HL-60 (cell line): ENCODE measurements around the gene FOXF1.

Experiments
- DNase-seq, 2 experiments: peaks; one replicate each; pipeline ENCODE4 v3.0.0-alpha.2; 2010 to 2020; ENCODE audit warnings: low read depth in 1 of 2, low spot score in 1 of 2
- H3K27ac ChIP-seq: fragments of 250-450 bp; sonication (Bioruptor Pico); replicated peaks from 2 replicates; pipeline ENCODE4 v1.5.1; 2020; ENCODE audit warnings: mild to moderate bottlenecking, moderate library complexity
- H3K27me3 ChIP-seq: fragments of 250-450 bp; sonication (Bioruptor Pico); 2 replicates; pipeline ENCODE4 v1.5.1; 2021; ENCODE audit warnings: mild to moderate bottlenecking, moderate library complexity; ENCODE audit not compliant: insufficient read depth, poor library complexity, severe bottlenecking
- H3K4me3 ChIP-seq: replicated peaks from 2 replicates; pipeline ENCODE4 v1.5.1; 2011; ENCODE audit warnings: mild to moderate bottlenecking, control low read depth, low read length; ENCODE audit not compliant: insufficient read depth
- CTCF ChIP-seq: IDR thresholded peaks from one replicate; pipeline ENCODE4 v1.5.1; 2011; ENCODE audit warnings: low read length, control low read depth, inconsistent platforms; ENCODE audit not compliant: insufficient read depth
- GABPA ChIP-seq: IDR thresholded peaks from 2 replicates; pipeline ENCODE4 v1.6.1; 2012; ENCODE audit warnings: low read depth
- POLR2AphosphoS5 ChIP-seq: IDR thresholded peaks from 2 replicates; pipeline ENCODE4 v1.6.1; 2012; ENCODE audit warnings: low read depth
- REST ChIP-seq: IDR thresholded peaks from 2 replicates; pipeline ENCODE4 v1.6.1; 2012; ENCODE audit warnings: low read depth; ENCODE audit not compliant: insufficient replicate concordance
- SPI1 ChIP-seq: IDR thresholded peaks from 2 replicates; pipeline ENCODE4 v1.6.1; 2012; ENCODE audit warnings: low read depth, mild to moderate bottlenecking, borderline replicate concordance

Gene FOXF1

DNA sequence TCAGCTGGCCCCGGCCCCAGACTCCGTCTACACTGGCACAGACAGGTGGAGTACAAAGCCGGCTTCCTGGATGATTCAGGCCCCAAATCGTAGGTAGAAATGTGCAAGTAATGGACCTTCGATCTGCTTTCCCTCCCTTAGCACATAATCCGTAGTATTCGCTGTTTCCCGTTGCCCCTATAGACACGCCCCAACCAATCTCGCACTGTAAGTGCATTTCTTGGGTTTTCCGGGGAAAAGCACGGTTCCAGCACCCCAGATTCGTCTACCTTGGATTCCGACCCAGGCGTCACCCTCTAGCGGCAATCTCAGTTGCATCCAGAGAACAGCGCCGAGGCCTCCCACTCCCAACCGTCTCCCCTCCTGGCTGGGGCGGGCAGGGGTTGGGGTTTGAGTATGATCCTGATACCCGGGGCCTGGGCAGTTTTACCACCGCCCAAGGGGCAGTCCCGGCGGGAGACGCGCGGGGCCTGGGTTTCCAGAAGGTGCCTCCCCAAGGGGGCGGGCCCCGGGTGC lies 12.1 kb upstream of the FOXF1 start:
- no peak overlapping the region for H3K27ac ChIP-seq
- no peaks in the 10 kb centered on the region for H3K27me3 ChIP-seq
- no peak for DNase-seq
- H3K4me3 ChIP-seq: no peak overlapping the region
- TF ChIP-seq REST (no peak), SPI1 (no peak), GABPA (no peak), POLR2AphosphoS5 (no peak), CTCF (no peak)

DNA sequence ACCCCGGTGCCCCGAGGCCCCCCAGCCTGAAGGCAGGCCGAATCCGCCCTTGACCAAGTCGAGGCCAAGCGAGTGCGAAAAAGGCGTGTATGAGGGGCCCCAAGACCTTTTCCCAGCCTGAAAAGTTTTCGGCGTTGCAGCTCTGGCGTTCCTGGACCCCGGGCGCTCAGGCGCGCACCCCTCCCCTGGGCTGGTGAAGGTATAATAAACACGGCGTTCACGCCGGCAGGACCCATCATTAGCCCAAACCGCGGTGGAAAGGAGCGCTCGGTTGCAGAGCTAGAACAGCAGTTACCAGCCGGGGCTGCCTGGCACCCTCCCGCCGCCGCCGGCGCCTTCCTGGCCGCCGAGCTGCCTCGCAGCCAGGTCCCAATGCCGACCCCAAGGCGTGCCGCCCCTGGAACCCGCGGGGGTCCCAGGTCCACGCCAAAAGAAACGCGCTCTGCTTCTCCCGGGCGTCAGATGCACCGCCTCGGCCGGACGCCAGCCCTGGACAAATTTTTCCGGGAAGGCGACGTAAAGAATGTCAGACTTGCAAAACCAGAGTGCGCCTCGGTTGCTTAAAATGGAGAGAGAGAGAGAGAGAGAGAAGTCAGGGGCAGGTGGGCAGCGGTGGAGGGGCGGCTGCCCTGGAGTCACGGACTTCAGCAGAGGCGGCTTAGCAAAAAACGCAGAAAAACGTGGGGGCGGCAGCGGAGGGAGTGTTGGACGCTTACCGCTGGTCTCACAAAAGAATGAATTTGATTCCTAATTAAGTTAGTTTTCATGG lies 11.5 kb upstream of the FOXF1 start:
- H3K27ac ChIP-seq: no peak overlapping the region
- TF ChIP-seq SPI1: no peak
- no peak for TF ChIP-seq POLR2AphosphoS5
- no peak for TF ChIP-seq GABPA
- no peak for TF ChIP-seq CTCF
- TF ChIP-seq REST: no peak
- DNase-seq: no peak
- H3K27me3 ChIP-seq: no peaks in the 10 kb centered on the region
- H3K4me3 ChIP-seq: no peak overlapping the region

DNA sequence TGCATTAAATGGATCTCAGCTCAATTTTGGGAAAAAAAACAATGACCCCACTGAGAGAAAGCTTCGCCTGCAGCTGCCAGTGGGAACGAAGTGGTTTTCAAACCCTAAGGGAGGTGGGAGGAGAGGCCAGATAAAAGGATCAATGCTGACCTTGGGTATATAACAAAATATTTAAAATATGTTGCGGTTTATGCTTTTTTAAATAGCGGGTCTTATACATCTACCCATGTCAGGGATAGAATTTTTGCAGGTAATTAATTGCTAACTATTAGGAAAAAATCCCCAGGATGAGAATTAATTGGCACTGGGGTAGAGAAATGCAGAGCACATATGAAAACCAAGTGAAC lies 10.9 kb upstream of the FOXF1 start:
- Histone ChIP-seq H3K4me3 (no peak overlapping the region), H3K27ac (no peak overlapping the region), H3K27me3 (peaks cover 4% of the 10 kb centered on the region)
- DNase-seq: no peak
- TF ChIP-seq SPI1 (no peak), POLR2AphosphoS5 (no peak), REST (no peak), GABPA (no peak), CTCF (no peak)
